ENCODE data around the gene ZNRD2. TPM values are rescaled to one million over a fixed set of nuclear protein-coding genes. Genes with fewer than 3 reads are reported as not detected.

ZNRD2 gene
- total RNA-seq, 1 donor from 2014 or later: 67.3 TPM

- TF ChIP-seq, protein P1, sequence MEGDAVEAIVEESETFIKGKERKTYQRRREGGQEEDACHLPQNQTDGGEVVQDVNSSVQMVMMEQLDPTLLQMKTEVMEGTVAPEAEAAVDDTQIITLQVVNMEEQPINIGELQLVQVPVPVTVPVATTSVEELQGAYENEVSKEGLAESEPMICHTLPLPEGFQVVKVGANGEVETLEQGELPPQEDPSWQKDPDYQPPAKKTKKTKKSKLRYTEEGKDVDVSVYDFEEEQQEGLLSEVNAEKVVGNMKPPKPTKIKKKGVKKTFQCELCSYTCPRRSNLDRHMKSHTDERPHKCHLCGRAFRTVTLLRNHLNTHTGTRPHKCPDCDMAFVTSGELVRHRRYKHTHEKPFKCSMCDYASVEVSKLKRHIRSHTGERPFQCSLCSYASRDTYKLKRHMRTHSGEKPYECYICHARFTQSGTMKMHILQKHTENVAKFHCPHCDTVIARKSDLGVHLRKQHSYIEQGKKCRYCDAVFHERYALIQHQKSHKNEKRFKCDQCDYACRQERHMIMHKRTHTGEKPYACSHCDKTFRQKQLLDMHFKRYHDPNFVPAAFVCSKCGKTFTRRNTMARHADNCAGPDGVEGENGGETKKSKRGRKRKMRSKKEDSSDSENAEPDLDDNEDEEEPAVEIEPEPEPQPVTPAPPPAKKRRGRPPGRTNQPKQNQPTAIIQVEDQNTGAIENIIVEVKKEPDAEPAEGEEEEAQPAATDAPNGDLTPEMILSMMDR (IDR thresholded peaks at IDR 0.05; ENCODE audit: insufficient read depth, low read length, poor library complexity, severe bottlenecking): no peak
- Histone ChIP-seq H3K36me3 (ENCODE audit: control insufficient read depth, insufficient read depth, low read length) (peaks cover 2% of the 10 kb centered on the region), H3K4me3 (ENCODE audit: low read depth, low read length) (no peak overlapping the region), H3K27me3 (ENCODE audit: control insufficient read depth, insufficient read depth, low read length) (no peaks in the 10 kb centered on the region)
- no peak for DNase-seq (ENCODE audit: low read depth)
Observed at GRCh38 chr11:65599216-65599954, 29.1 kb downstream of the ZNRD2 start.

DNA sequence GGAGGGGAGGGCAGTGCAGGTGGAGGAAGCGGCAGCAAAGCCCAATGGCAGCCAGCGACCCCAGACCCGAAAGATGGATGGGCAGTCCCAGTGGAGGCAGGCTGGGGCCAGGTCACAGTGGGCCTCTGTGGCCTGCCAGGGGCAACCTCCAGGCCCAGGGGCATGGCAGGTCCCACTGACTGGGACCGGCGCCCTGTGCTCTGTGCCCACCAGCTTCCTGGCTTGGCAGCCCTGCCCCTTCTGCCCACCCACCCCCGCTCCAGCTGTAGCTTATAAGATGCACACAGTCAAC is 29.6 kb downstream of the ZNRD2 start:
- Histone ChIP-seq H3K4me3 (ENCODE audit: low read depth, low read length) (no peak overlapping the region), H3K27me3 (ENCODE audit: control insufficient read depth, insufficient read depth, low read length) (no peaks in the 10 kb centered on the region), H3K36me3 (ENCODE audit: control insufficient read depth, insufficient read depth, low read length) (peaks cover 4% of the 10 kb centered on the region)
- TF ChIP-seq, protein P1 (IDR thresholded peaks at IDR 0.05; ENCODE audit: insufficient read depth, low read length, poor library complexity, severe bottlenecking): no peak
- DNase-seq (ENCODE audit: low read depth): no peak

DNA sequence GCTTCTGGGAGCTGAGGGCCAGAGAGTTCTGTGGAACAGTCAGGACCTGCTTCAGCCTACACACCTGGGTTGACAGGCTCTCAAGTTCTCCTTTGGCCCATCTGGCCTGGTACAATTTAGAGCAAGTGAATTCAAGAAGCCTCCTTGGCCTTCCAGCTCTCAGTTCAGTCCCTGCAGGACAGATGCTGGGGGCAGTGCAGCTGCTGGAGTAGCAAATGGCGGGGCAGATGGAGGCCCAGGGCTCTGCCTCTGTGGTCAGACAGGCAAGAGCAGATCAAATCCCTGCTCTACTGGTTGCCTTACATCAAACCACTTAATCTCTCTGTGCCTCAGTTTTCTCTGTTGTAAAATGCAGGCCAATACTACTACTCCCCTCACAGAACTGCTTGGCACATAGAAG is 34.0 kb downstream of the ZNRD2 start:
- DNase-seq (ENCODE audit: low read depth): no peak
- no peaks in the 10 kb centered on the region for H3K27me3 ChIP-seq (ENCODE audit: control insufficient read depth, insufficient read depth, low read length)
- H3K4me3 ChIP-seq (ENCODE audit: low read depth, low read length): no peak overlapping the region
- H3K36me3 ChIP-seq (ENCODE audit: control insufficient read depth, insufficient read depth, low read length): peaks cover 1% of the 10 kb centered on the region
- TF ChIP-seq, protein P1 (IDR thresholded peaks at IDR 0.05; ENCODE audit: insufficient read depth, low read length, poor library complexity, severe bottlenecking): no peak

- Histone ChIP-seq H3K27me3 (ENCODE audit: control insufficient read depth, insufficient read depth, low read length) (no peaks in the 10 kb centered on the region), H3K4me3 (ENCODE audit: low read depth, low read length) (peak overlapping the region; percentile 25), H3K36me3 (ENCODE audit: control insufficient read depth, insufficient read depth, low read length) (peaks cover 1% of the 10 kb centered on the region)
- TF ChIP-seq, protein P1 (IDR thresholded peaks at IDR 0.05; ENCODE audit: insufficient read depth, low read length, poor library complexity, severe bottlenecking): no peak
- DNase-seq (ENCODE audit: low read depth): peak; percentile 88
Observed at GRCh38 chr11:65606876-65607613, 36.8 kb downstream of the ZNRD2 start.

DNA sequence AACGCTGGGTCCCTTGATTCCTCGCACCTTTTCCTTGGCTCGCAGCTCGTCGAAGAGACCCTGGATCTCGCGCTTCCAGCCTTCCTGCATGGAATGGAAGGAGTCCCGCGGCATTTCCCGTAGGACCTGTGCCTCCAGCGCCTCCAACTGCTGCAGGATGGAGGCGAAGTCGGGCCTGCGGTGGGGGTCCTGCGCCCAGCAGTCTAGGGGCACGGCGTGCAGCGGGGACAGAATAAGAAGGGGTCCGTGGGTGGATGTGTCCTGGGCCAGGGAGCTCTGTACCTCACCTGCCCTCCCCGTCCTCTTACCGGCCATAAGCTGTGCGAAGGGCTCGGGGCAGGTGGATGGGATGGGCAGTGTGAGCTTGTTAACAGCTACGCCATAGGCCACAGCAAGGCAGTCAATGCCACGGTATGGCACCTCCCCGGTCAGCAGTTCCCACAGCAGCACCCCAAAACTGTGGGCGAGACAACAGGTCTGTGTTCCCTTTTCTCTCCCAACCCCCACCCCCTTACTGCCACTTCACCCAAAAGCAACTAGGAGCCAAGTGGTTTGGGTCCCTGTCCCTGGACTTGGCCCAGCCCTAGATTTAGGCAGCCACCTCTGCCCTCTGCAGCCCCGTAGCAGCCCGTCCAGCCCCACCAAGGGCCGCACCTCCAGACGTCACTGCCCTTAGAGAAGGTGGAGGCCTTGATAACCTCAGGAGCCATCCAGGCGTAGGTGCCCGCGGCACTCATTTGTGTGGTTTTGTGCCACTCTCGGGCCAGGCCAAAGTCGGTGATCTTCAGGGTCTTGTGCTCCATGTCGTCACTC is 37.5 kb downstream of the ZNRD2 start:
- peaks cover 1% of the 10 kb centered on the region for H3K36me3 ChIP-seq (ENCODE audit: control insufficient read depth, insufficient read depth, low read length)
- H3K27me3 ChIP-seq (ENCODE audit: control insufficient read depth, insufficient read depth, low read length): no peaks in the 10 kb centered on the region
- H3K4me3 ChIP-seq (ENCODE audit: low read depth, low read length): peak overlapping the region; percentile 25
- TF ChIP-seq, protein P1 (IDR thresholded peaks at IDR 0.05; ENCODE audit: insufficient read depth, low read length, poor library complexity, severe bottlenecking): no peak
- DNase-seq (ENCODE audit: low read depth): no peak
